ENCODE data around the gene SERPINA3.

DNA sequence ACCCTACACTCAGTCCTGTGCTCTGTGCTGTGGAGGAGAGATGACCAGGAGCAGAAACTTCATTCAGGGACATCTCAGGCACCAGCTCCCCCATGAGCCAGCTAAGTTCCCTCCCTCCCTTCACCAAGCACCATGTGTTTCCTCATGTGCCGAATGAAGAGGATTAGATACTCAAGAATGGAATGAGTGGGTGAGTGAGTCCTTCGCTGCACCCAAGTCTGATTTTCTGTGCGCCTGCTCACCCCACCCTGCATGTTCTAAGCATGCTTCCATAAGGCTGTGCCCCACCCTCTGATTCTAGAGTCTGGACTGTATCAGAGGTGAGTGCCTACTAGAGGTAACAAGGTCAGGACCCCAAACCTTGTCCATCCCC is 18.8 kb upstream of the SERPINA3 start:
- TF ChIP-seq, protein P1, sequence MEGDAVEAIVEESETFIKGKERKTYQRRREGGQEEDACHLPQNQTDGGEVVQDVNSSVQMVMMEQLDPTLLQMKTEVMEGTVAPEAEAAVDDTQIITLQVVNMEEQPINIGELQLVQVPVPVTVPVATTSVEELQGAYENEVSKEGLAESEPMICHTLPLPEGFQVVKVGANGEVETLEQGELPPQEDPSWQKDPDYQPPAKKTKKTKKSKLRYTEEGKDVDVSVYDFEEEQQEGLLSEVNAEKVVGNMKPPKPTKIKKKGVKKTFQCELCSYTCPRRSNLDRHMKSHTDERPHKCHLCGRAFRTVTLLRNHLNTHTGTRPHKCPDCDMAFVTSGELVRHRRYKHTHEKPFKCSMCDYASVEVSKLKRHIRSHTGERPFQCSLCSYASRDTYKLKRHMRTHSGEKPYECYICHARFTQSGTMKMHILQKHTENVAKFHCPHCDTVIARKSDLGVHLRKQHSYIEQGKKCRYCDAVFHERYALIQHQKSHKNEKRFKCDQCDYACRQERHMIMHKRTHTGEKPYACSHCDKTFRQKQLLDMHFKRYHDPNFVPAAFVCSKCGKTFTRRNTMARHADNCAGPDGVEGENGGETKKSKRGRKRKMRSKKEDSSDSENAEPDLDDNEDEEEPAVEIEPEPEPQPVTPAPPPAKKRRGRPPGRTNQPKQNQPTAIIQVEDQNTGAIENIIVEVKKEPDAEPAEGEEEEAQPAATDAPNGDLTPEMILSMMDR (IDR thresholded peaks at IDR 0.05), result no peak
- TF ChIP-seq POLR2A (IDR thresholded peaks at IDR 0.05), result no peak
